NCI-H2196 treated with DMSO at 0.1 percent for 48 hours (cell line): ENCODE data around the gene UCKL1.
"Not testable (repeated sequence)": the region's sequence is repeated elsewhere in the genome, so short reads cannot be mapped to it uniquely, and the experiment has no call there.

ENCODE experiments used
- DNase-seq: peaks from one replicate; lab custom pipeline; 2025; ENCODE audit not compliant: unreplicated experiment; lab: John Stamatoyannopoulos, UW

Gene UCKL1

GRCh38 chr20:63972312-63973159 lies 16.3 kb upstream of the UCKL1 start:
- DNase-seq = no peak

GRCh38 chr20:63971960-63972311 lies 15.7 kb upstream of the UCKL1 start:
- DNase-seq = not testable (repeated sequence)

GRCh38 chr20:63970714-63971431 lies 14.7 kb upstream of the UCKL1 start:
- DNase-seq = no peak

GRCh38 chr20:63969838-63970713 lies 13.9 kb upstream of the UCKL1 start, which contains the start of gene ZNF512B:
Gene ZNF512B (minus strand): TSS chr20:63969930. CDS start chr20:63967950, 1,980 bp downstream.
- peak; percentile 31 for DNase-seq

- DNase-seq = no peak
Observed at GRCh38 chr20:63968928-63969760, 12.9 kb upstream of the UCKL1 start.

- no peak for DNase-seq
Observed at GRCh38 chr20:63968136-63968927, 12.1 kb upstream of the UCKL1 start.

GRCh38 chr20:63967330-63968135 lies 11.3 kb upstream of the UCKL1 start:
- DNase-seq = no peak

- no peak for DNase-seq
Observed at GRCh38 chr20:63966944-63967322, 10.7 kb upstream of the UCKL1 start.

- no peak for DNase-seq
Observed at GRCh38 chr20:63966172-63966943, 10.1 kb upstream of the UCKL1 start.

- DNase-seq = no peak
Observed at GRCh38 chr20:63964412-63964811, 8.2 kb upstream of the UCKL1 start.

GRCh38 chr20:63963784-63964301 lies 7.6 kb upstream of the UCKL1 start:
- DNase-seq = no peak

GRCh38 chr20:63963348-63963741 lies 7.1 kb upstream of the UCKL1 start:
- DNase-seq = no peak

- DNase-seq = no peak
Observed at GRCh38 chr20:63962426-63963347, 6.5 kb upstream of the UCKL1 start.

GRCh38 chr20:63961664-63962425 lies 5.6 kb upstream of the UCKL1 start:
- DNase-seq = no peak

GRCh38 chr20:63960654-63961621 lies 4.7 kb upstream of the UCKL1 start:
- DNase-seq = not testable (repeated sequence)
